HCT116 (cell line): ENCODE results near the gene FTO. TPM values are rescaled to one million over a fixed set of nuclear protein-coding genes. Genes with fewer than 3 reads are reported as not detected.

Source experiments
- ATAC-seq: fragments of 200-7000 bp; cut with Tn5 transposase; 2 replicates; pipeline ENCODE4 v1.9.1; 2020; ENCODE audit warnings: mild to moderate bottlenecking, moderate library complexity
- BruUV-seq: library from RNA; stranded (reverse); fragments of 400-500 nt; replicated peaks from 2 replicates; lab custom pipeline; 2021; lab: Mats Ljungman, UMichigan
- CTCF ChIA-PET: fragments of 300-600 bp; sonication (Branson Sonifier 250); formaldehyde crosslinking; loops from one replicate; lab custom pipeline; 2021; ENCODE audit warnings: antibody characterized with exemption; lab: Charles Lee
- POLR2A ChIA-PET: fragments of 300-600, 350-600 bp; sonication (Branson Sonifier 250); formaldehyde crosslinking; loops from one replicate; lab custom pipeline; 2021; ENCODE audit warnings: antibody characterized with exemption; lab: Charles Lee
- RAD21 ChIA-PET, 2 experiments: fragments of 300-600 bp; sonication (Branson Sonifier 250); formaldehyde crosslinking; loops; one replicate each; lab custom pipeline; 2023; ENCODE audit warnings: low total read pairs in 2 of 2; ENCODE audit not compliant: uncharacterized antibody in 2 of 2, unreplicated experiment in 2 of 2, low non-redundant PET in 1 of 2; lab: Charles Lee
- DNase-seq: peaks from one replicate; pipeline ENCODE4 v3.0.0-alpha.2; 2010; ENCODE audit warnings: low read depth, low spot score
- H2AFZ ChIP-seq: fragments of 200-600 bp; shearing (Covaris generic), sonication (generic); 2 replicates; pipeline ENCODE4 v1.6.1; 2017; ENCODE audit warnings: low read depth, mixed run types, mixed read lengths, antibody characterized with exemption, low read length; ENCODE audit not compliant: poor library complexity, severe bottlenecking
- H3K27ac ChIP-seq: 2 replicates; pipeline ENCODE4 v1.5.1; 2012; ENCODE audit warnings: low read depth, low read length
- H3K27me3 ChIP-seq: fragments of 200-600 bp; sonication (generic); 2 replicates; pipeline ENCODE4 v1.6.1; 2016; ENCODE audit warnings: mixed run types, low read length, mixed read lengths; ENCODE audit not compliant: insufficient read depth
- H3K36me3 ChIP-seq, 2 experiments: fragments of 200-500 bp in 1 of 2; fragments of 200-600 bp in 1 of 2; sonication (Bioruptor generic) in 1 of 2; sonication (generic) in 1 of 2; 2 replicates each; pipeline versions ENCODE4 v1.5.1 to v1.6.1; 2014 to 2016; ENCODE audit warnings: low read length in 2 of 2, inconsistent platforms in 1 of 2, mixed read lengths in 1 of 2, mixed run types in 1 of 2; ENCODE audit not compliant: insufficient read depth in 2 of 2, control insufficient read depth in 1 of 2
- H3K4me1 ChIP-seq, 2 experiments: fragments of 200-600 bp in 1 of 2; sonication (generic) in 1 of 2; 2 replicates each; pipeline versions ENCODE4 v1.5.1 to v1.6.1; 2012 to 2017; ENCODE audit warnings: low read length in 2 of 2, inconsistent platforms in 1 of 2, mild to moderate bottlenecking in 1 of 2, mixed read lengths in 1 of 2, mixed run types in 1 of 2, moderate library complexity in 1 of 2; ENCODE audit not compliant: insufficient read depth in 2 of 2, control insufficient read depth in 1 of 2
- H3K4me2 ChIP-seq: fragments of 200-600 bp; sonication (generic); 2 replicates; pipeline ENCODE4 v1.6.1; 2017; ENCODE audit warnings: mixed run types, low read length, mixed read lengths
- H3K4me3 ChIP-seq, 2 experiments: fragments of 200-600 bp in 1 of 2; sonication (generic) in 1 of 2; replicated peaks in 1 of 2; 2 replicates each; pipeline ENCODE4 v1.5.1; 2011 to 2016; ENCODE audit warnings: low read length in 2 of 2, control low read depth in 1 of 2, low read depth in 1 of 2, mild to moderate bottlenecking in 1 of 2, mixed read lengths in 1 of 2, mixed run types in 1 of 2
- H3K79me2 ChIP-seq: fragments of 200-600 bp; sonication (generic); 2 replicates; pipeline ENCODE4 v1.6.1; 2017; ENCODE audit warnings: mild to moderate bottlenecking, mixed run types, low read length, moderate library complexity, mixed read lengths; ENCODE audit not compliant: insufficient read depth
- H3K9ac ChIP-seq: fragments of 200-600 bp; sonication (generic); 2 replicates; pipeline ENCODE4 v1.6.1; 2016; ENCODE audit warnings: low read length, mixed read lengths
- H3K9me2 ChIP-seq: fragments of 200-600 bp; sonication (generic), shearing (Covaris generic); 2 replicates; pipeline ENCODE4 v1.6.1; 2017; ENCODE audit warnings: mixed run types, mild to moderate bottlenecking, moderate library complexity; ENCODE audit not compliant: insufficient read depth
- H3K9me3 ChIP-seq, 2 experiments: fragments of 200-500 bp in 1 of 2; fragments of 200-600 bp in 1 of 2; sonication (Bioruptor generic) in 1 of 2; sonication (generic) in 1 of 2; 2 replicates each; pipeline ENCODE4 v1.6.1; 2014 to 2017; ENCODE audit warnings: low read length in 2 of 2, mixed read lengths in 2 of 2, inconsistent platforms in 1 of 2, low read depth in 1 of 2, mild to moderate bottlenecking in 1 of 2, mixed run types in 1 of 2, moderate library complexity in 1 of 2; ENCODE audit not compliant: control insufficient read depth in 1 of 2, insufficient read depth in 1 of 2
- H4K20me1 ChIP-seq: fragments of 200-600 bp; sonication (generic), shearing (Covaris generic); 2 replicates; pipeline ENCODE4 v1.6.1; 2017; ENCODE audit warnings: mixed run types, mild to moderate bottlenecking, moderate library complexity; ENCODE audit not compliant: insufficient read depth
- EZH2phosphoT487 ChIP-seq: fragments of 200-600 bp; IDR thresholded peaks from 2 replicates; pipeline ENCODE4 v1.6.1; 2018; ENCODE audit warnings: antibody characterized with exemption, borderline replicate concordance
- intact Hi-C: fragments of 100-400 bp; cut with micrococcal nuclease; formaldehyde crosslinking; loops from 2 replicates; pipeline ENCODE4 v1.10.0; 2022
- total RNA-seq: library from RNA; stranded (reverse); gene quantifications from one replicate; pipeline ENCODE4 v1.2.1, GENCODE V29; 2021; ENCODE audit not compliant: unreplicated experiment
- TF ChIP-seq, protein P1 (sequence below): IDR thresholded peaks from 2 replicates; pipeline ENCODE4 v1.6.1; 2012

FTO gene
- total RNA-seq, 1 experiment from 2014 or later: 55.2 TPM

DNA sequence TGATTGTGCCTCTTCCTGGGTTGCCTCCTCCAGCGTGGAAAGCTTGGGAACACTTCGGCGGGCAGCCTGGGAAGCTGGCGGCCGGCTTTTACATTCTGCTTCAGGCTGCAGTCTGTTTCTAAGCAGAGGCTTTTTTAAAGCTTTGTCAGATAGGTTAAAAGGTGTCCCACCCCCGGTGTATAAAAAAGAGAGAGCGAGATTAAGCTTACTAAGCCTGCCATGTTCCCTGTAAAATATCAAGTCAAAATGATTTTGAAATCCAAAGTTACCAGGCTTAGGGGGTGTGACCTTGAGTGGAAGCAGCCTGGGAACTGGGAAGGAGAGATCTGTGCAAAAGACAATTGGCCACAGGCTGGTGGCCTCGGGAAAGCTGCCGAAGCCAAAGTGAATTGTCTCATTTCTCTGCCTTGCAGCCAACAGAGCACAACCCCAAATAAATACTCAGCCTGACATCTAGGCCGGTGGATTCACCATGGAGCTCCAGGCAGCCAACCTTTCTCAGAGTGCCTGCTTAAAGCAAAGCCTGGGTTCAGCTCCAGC, 254.5 kb downstream of the FTO start:
- BruUV-seq: no TSS peak
- intact Hi-C loops: no loop called here
- RAD21 ChIA-PET: no interaction called here
- no peak overlapping the region for H3K9ac ChIP-seq
- H3K79me2 ChIP-seq: no peaks in the 10 kb centered on the region
- POLR2A ChIA-PET: no interaction called here
- no peaks in the 10 kb centered on the region for H3K9me2 ChIP-seq
- no peak overlapping the region for H3K4me3 ChIP-seq
- H3K9me3 ChIP-seq: no peaks in the 10 kb centered on the region
- H2AFZ ChIP-seq: no peak overlapping the region
- ATAC-seq (no peak), DNase-seq (no peak)
- H3K27me3 ChIP-seq: no peaks in the 10 kb centered on the region
- no peak overlapping the region for H3K4me2 ChIP-seq
- CTCF ChIA-PET: no interaction called here
- TF ChIP-seq EZH2phosphoT487: no peak
- no peaks in the 10 kb centered on the region for H4K20me1 ChIP-seq
- H3K27ac ChIP-seq: no peak overlapping the region
- no peaks in the 10 kb centered on the region for H3K36me3 ChIP-seq
- no peaks in the 10 kb centered on the region for H3K4me1 ChIP-seq

DNA sequence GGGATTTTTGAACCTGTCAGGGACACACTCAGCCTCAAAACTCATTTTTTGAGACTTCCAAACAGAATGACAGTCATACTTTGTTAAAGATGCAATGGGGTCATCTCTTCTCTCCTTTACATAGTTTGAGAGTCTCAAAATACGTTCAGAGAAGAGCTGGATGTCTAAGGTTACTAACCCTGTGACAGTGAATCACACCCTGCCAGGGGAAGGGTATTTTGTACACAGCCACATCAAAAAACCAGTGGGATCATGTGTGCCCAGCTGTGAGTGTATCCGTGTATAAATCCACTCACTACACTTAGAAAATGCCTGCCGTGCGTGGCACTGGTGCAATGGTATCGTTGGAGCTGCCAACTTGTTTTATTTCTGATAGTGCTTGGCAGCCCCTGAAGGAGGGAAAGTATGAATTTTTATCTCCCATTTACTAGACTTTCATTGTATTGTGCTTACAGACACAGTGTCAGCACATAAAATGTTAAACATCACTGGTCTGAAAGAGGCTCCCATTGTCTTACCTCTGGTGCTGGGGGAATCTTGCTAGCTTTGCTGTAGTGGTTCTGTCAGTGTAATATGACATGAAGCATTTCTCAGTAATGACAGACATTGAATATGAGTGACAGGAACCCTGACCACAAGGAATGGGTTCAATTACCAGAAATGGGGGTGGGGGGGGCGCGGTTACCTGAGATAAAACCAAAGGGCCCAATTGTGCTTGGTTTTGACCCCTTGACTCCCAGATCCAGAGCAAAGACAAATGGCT, 256.3 kb downstream of the FTO start:
- no peaks in the 10 kb centered on the region for H3K9me3 ChIP-seq
- no peak for ATAC-seq
- no TSS peak for BruUV-seq
- H3K36me3 ChIP-seq: no peaks in the 10 kb centered on the region
- DNase-seq: no peak
- H3K79me2 ChIP-seq: no peaks in the 10 kb centered on the region
- TF ChIP-seq, protein P1, sequence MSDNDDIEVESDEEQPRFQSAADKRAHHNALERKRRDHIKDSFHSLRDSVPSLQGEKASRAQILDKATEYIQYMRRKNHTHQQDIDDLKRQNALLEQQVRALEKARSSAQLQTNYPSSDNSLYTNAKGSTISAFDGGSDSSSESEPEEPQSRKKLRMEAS: no peak
- ChIA-PET POLR2A (no interaction called here), CTCF (no interaction called here), RAD21 (no interaction called here)
- no peak overlapping the region for H3K27ac ChIP-seq
- no peak overlapping the region for H3K9ac ChIP-seq
- no peaks in the 10 kb centered on the region for H3K27me3 ChIP-seq
- H3K9me2 ChIP-seq: no peaks in the 10 kb centered on the region
- intact Hi-C loops: no loop called here
- H3K4me1 ChIP-seq: no peaks in the 10 kb centered on the region
- no peak overlapping the region for H3K4me3 ChIP-seq
- no peak overlapping the region for H3K4me2 ChIP-seq
- H2AFZ ChIP-seq: no peak overlapping the region
- H4K20me1 ChIP-seq: no peaks in the 10 kb centered on the region
